Endothelial cell of umbilical vein (primary cell): Measurements from ENCODE around the gene WDR48. TPM values are rescaled to one million over a fixed set of nuclear protein-coding genes. Genes with fewer than 3 reads are reported as not detected.

ENCODE experiments used
- BruUV-seq: library from RNA; stranded (reverse); fragments of 400-500 nt; replicated peaks from 2 replicates; lab custom pipeline; 2021; lab: Mats Ljungman, UMichigan
- CTCF ChIA-PET: fragments of 300-600, 350-600 bp; sonication (Branson Sonifier 250); formaldehyde crosslinking; loops from one replicate; lab custom pipeline; 2021; ENCODE audit warnings: antibody characterized with exemption, inconsistent platforms; lab: Charles Lee
- POLR2A ChIA-PET: fragments of 300-600, 350-600 bp; sonication (Branson Sonifier 250); formaldehyde crosslinking; loops from one replicate; lab custom pipeline; 2021; ENCODE audit warnings: antibody characterized with exemption, inconsistent platforms; lab: Charles Lee
- DNase-seq: peaks from one replicate; pipeline ENCODE4 v3.0.0-alpha.2; 2011; ENCODE audit warnings: low read depth, low spot score
- FAIRE-seq: peaks from 2 replicates; lab custom pipeline; 2011; peaks lifted over from hg19 to GRCh38; lab: Jason Lieb, UNC
- H2AFZ ChIP-seq: 2 replicates; pipeline ENCODE4 v1.6.0; 2012; ENCODE audit warnings: low read depth, low read length, control low read depth, inconsistent platforms
- H3K27ac ChIP-seq: 2 replicates; pipeline ENCODE4 v1.5.1; 2011; ENCODE audit warnings: low read depth, mild to moderate bottlenecking, control low read depth, low read length, moderate library complexity; ENCODE audit not compliant: insufficient read depth
- H3K27me3 ChIP-seq, 2 experiments: 2 replicates each; pipeline versions ENCODE4 v1.6.0 to v1.6.1; 2011; ENCODE audit warnings: low read length in 2 of 2, mixed read lengths in 1 of 2; ENCODE audit not compliant: control insufficient read depth in 2 of 2, insufficient read depth in 2 of 2
- H3K36me3 ChIP-seq, 2 experiments: 2 replicates in 1 of 2; 3 replicates in 1 of 2; pipeline ENCODE4 v1.5.1; 2011; ENCODE audit warnings: low read length in 2 of 2, mild to moderate bottlenecking in 1 of 2, moderate library complexity in 1 of 2; ENCODE audit not compliant: control insufficient read depth in 2 of 2, insufficient read depth in 2 of 2; ENCODE audit errors: extremely low read depth in 1 of 2
- H3K4me1 ChIP-seq: 3 replicates; pipeline ENCODE4 v1.5.1; 2011; ENCODE audit warnings: mild to moderate bottlenecking, low read length; ENCODE audit not compliant: control insufficient read depth, insufficient read depth; ENCODE audit errors: extremely low read depth
- H3K4me2 ChIP-seq: 2 replicates; pipeline ENCODE4 v1.6.1; 2011; ENCODE audit warnings: low read length, control low read depth, mixed read lengths; ENCODE audit not compliant: insufficient read depth
- H3K4me3 ChIP-seq, 3 experiments: fragments of 200-600 bp in 1 of 3; sonication (generic), shearing (Covaris generic) in 1 of 3; replicated peaks in 1 of 3; 2 replicates each; pipeline ENCODE4 v1.5.1; 2011 to 2016; ENCODE audit warnings: control low read depth in 3 of 3, low read length in 3 of 3, mild to moderate bottlenecking in 2 of 3, inconsistent platforms in 1 of 3, low read depth in 1 of 3, moderate library complexity in 1 of 3; ENCODE audit not compliant: insufficient read depth in 1 of 3
- H3K79me2 ChIP-seq: 2 replicates; pipeline ENCODE4 v1.6.0; 2012; ENCODE audit warnings: low read length, inconsistent platforms; ENCODE audit not compliant: control insufficient read depth, insufficient read depth
- H3K9ac ChIP-seq: replicated peaks from 2 replicates; pipeline ENCODE3; 2011; ENCODE audit warnings: low read length, control low read depth; ENCODE audit not compliant: insufficient read depth; ENCODE audit errors: extremely low read depth
- H3K9me1 ChIP-seq: replicated peaks from 3 replicates; pipeline ENCODE4 v1.6.0; 2011; ENCODE audit warnings: mild to moderate bottlenecking, low read length; ENCODE audit not compliant: control insufficient read depth, insufficient read depth; ENCODE audit errors: extremely low read depth
- H3K9me3 ChIP-seq: replicated peaks from 2 replicates; pipeline ENCODE4 v1.5.1; 2012; ENCODE audit warnings: low read length, inconsistent platforms; ENCODE audit not compliant: control insufficient read depth, insufficient read depth
- H4K20me1 ChIP-seq: replicated peaks from 2 replicates; pipeline ENCODE3; 2011; ENCODE audit warnings: mild to moderate bottlenecking, low read length; ENCODE audit not compliant: control insufficient read depth, insufficient read depth; ENCODE audit errors: extremely low read depth
- CTCF ChIP-seq, 2 donors: IDR thresholded peaks; 1 replicate in 1 of 2; 2 replicates in 1 of 2; pipeline ENCODE4 v1.5.1; 2011; ENCODE audit warnings: low read length in 2 of 2, mild to moderate bottlenecking in 2 of 2, moderate library complexity in 2 of 2, control low read depth in 1 of 2, inconsistent platforms in 1 of 2, low read depth in 1 of 2; ENCODE audit not compliant: insufficient read depth in 1 of 2; ENCODE audit errors: extremely low read depth in 1 of 2
- EZH2 ChIP-seq: IDR thresholded peaks from 2 replicates; pipeline ENCODE4 v1.6.1; 2012; ENCODE audit warnings: borderline replicate concordance, low read depth, mild to moderate bottlenecking, moderate library complexity, low read length, inconsistent platforms; ENCODE audit not compliant: severe bottlenecking
- FOS ChIP-seq: IDR thresholded peaks from 2 replicates; pipeline ENCODE4 v1.6.1; 2011; ENCODE audit warnings: mild to moderate bottlenecking, low read length, moderate library complexity, borderline replicate concordance; ENCODE audit not compliant: insufficient read depth
- GATA2 ChIP-seq: IDR thresholded peaks from 2 replicates; pipeline ENCODE4 v1.7.0; 2011; ENCODE audit warnings: low read depth, mild to moderate bottlenecking, moderate library complexity, mixed read lengths, low read length; ENCODE audit not compliant: insufficient read length, insufficient read depth
- JUN ChIP-seq: IDR thresholded peaks from 2 replicates; pipeline ENCODE4 v1.6.1; 2011; ENCODE audit warnings: borderline replicate concordance, low read depth; ENCODE audit not compliant: insufficient read length, insufficient read depth
- MYC ChIP-seq: IDR thresholded peaks from one replicate; pipeline ENCODE4 v1.6.1; 2011; ENCODE audit warnings: mild to moderate bottlenecking, low read depth, low read length
- POLR2A ChIP-seq: IDR thresholded peaks from 2 replicates; pipeline ENCODE4 v1.6.1; 2012; ENCODE audit warnings: low read depth, mild to moderate bottlenecking, control low read depth, low read length
- POLR2AphosphoS5 ChIP-seq: IDR thresholded peaks from 2 replicates; pipeline ENCODE4 v1.6.1; 2012; ENCODE audit warnings: low read depth, mild to moderate bottlenecking, control low read depth, low read length, moderate library complexity; ENCODE audit not compliant: insufficient read depth
- dilution Hi-C: fragments of 300-500 bp; cut with MboI; formaldehyde crosslinking; loops from one replicate; pipeline ENCODE4 v1.15.0; 2019; ENCODE audit warnings: low sequenced_read_pairs; ENCODE audit not compliant: extremely low pct_ligation_motif_present
- intact Hi-C: fragments of 100-400 bp; cut with micrococcal nuclease; formaldehyde crosslinking; loops from one replicate; pipeline ENCODE4 v1.10.0; 2022
- polyA plus RNA-seq, 4 experiments: library from polyadenylated mRNA; depleted of rRNA in 3 of 4; stranded (reverse) in 3 of 4; unstranded in 1 of 4; fragments of >200 nt; gene quantifications; 2 replicates each; pipeline versions ENCODE4 v1.2.1 to v1.2.3, GENCODE V29; 2011 to 2012; ENCODE audit warnings: missing spikeins in 1 of 4
- total RNA-seq: library from RNA; stranded (reverse); gene quantifications from 2 replicates; pipeline ENCODE4 v1.2.3, GENCODE V29; 2021
- TF ChIP-seq, protein P1 (sequence below): IDR thresholded peaks from 2 replicates; pipeline ENCODE4 v1.6.1; 2011; ENCODE audit not compliant: insufficient read depth, insufficient read length

The WDR48 gene
- total and polyA plus RNA-seq, 2 donors (not counting 3 experiments of a cell fraction or from before 2014, with no cell fraction given) = 13.7 to 25.3 TPM

- H3K9me1 ChIP-seq = no peaks in the 10 kb centered on the region
- POLR2A ChIA-PET = no interaction called here
- H3K4me2 ChIP-seq = no peak overlapping the region
- dilution Hi-C loops (no loop called here), intact Hi-C loops (no loop called here)
- peaks cover 6% of the 10 kb centered on the region for H3K4me1 ChIP-seq
- H3K27ac ChIP-seq = no peak overlapping the region
- no peaks in the 10 kb centered on the region for H3K79me2 ChIP-seq
- H3K9ac ChIP-seq = no peak overlapping the region
- no peak for TF ChIP-seq POLR2A
- no peak for TF ChIP-seq CTCF (IDR thresholded peaks at IDR 0.05; ENCODE audit: extremely low read depth in 1 of 2, insufficient read depth in 1 of 2, low read depth in 1 of 2, low read length in 2 of 2)
- no peak for TF ChIP-seq FOS
- no peak for TF ChIP-seq GATA2
- TF ChIP-seq, protein P1, sequence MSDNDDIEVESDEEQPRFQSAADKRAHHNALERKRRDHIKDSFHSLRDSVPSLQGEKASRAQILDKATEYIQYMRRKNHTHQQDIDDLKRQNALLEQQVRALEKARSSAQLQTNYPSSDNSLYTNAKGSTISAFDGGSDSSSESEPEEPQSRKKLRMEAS = no peak
- no peak for TF ChIP-seq EZH2
- no peak for TF ChIP-seq POLR2AphosphoS5
- TF ChIP-seq JUN = no peak
- TF ChIP-seq MYC = no peak
- H3K4me3 ChIP-seq = no peak overlapping the region
- CTCF ChIA-PET = no interaction called here
- H4K20me1 ChIP-seq = no peaks in the 10 kb centered on the region
- DNase-seq = no peak
- BruUV-seq = no TSS peak
- no peaks in the 10 kb centered on the region for H3K27me3 ChIP-seq
- no peaks in the 10 kb centered on the region for H3K9me3 ChIP-seq
- H2AFZ ChIP-seq = no peak overlapping the region
- no peak for FAIRE-seq
- peaks cover 7 to 8% of the 10 kb centered on the region in 2 experiments for H3K36me3 ChIP-seq
These were observed 31.0 kb downstream of the WDR48 start for GRCh38 chr3:39082666-39083313.
